ENCODE data around the gene LUZP1. TPM values are rescaled to one million over a fixed set of nuclear protein-coding genes. Genes with fewer than 3 reads are reported as not detected.

The LUZP1 gene
- total RNA-seq, 1 donor from 2014 or later, result 33.0 TPM

GRCh38 chr1:23133587-23133986 is 35.1 kb downstream of the LUZP1 start:
- Mint-ChIP-seq H3K27ac (no peak overlapping the region), H3K27me3 (no peaks in the 10 kb centered on the region), H3K4me3 (no peak overlapping the region), H3K4me1 (ENCODE audit: unreplicated experiment) (peaks cover 6% of the 10 kb centered on the region), H3K36me3 (peaks cover 16% of the 10 kb centered on the region), H3K9me3 (no peaks in the 10 kb centered on the region)
- DNase-seq (ENCODE audit: extremely low spot score, unreplicated experiment), result no peak
- no peak for TF ChIP-seq CTCF (conservative IDR thresholded peaks at IDR 0.05)

GRCh38 chr1:23132033-23132432 is 36.6 kb downstream of the LUZP1 start:
- Mint-ChIP-seq H3K4me1 (ENCODE audit: unreplicated experiment) (peaks cover 6% of the 10 kb centered on the region), H3K9me3 (no peaks in the 10 kb centered on the region), H3K27me3 (no peaks in the 10 kb centered on the region), H3K36me3 (peaks cover 12% of the 10 kb centered on the region), H3K4me3 (no peak overlapping the region), H3K27ac (no peak overlapping the region)
- no peak for DNase-seq (ENCODE audit: extremely low spot score, unreplicated experiment)
- TF ChIP-seq CTCF (conservative IDR thresholded peaks at IDR 0.05), result no peak

GRCh38 chr1:23129846-23130245 is 38.8 kb downstream of the LUZP1 start:
- H3K4me3 Mint-ChIP-seq, result no peak overlapping the region

GRCh38 chr1:23126801-23127200 is 41.9 kb downstream of the LUZP1 start:
- Mint-ChIP-seq H3K4me1 (ENCODE audit: unreplicated experiment) (peaks cover 36% of the 10 kb centered on the region), H3K27ac (peak overlapping the region; percentile 18), H3K9me3 (no peaks in the 10 kb centered on the region), H3K4me3 (no peak overlapping the region), H3K36me3 (peaks cover 12% of the 10 kb centered on the region), H3K27me3 (no peaks in the 10 kb centered on the region)
- DNase-seq (ENCODE audit: extremely low spot score, unreplicated experiment), result no peak
- TF ChIP-seq CTCF (conservative IDR thresholded peaks at IDR 0.05), result no peak

More at GRCh38 chr1:23129846-23130245, 38.8 kb downstream of the LUZP1 start:
- Mint-ChIP-seq H3K27me3 (no peaks in the 10 kb centered on the region), H3K36me3 (peaks cover 12% of the 10 kb centered on the region), H3K4me1 (ENCODE audit: unreplicated experiment) (peaks cover 13% of the 10 kb centered on the region), H3K27ac (no peak overlapping the region), H3K9me3 (no peaks in the 10 kb centered on the region)
- no peak for DNase-seq (ENCODE audit: extremely low spot score, unreplicated experiment)
- TF ChIP-seq CTCF (conservative IDR thresholded peaks at IDR 0.05), result no peak

- DNase-seq (ENCODE audit: extremely low spot score, unreplicated experiment), result no peak
- TF ChIP-seq CTCF (conservative IDR thresholded peaks at IDR 0.05), result no peak
- no peaks in the 10 kb centered on the region for H3K9me3 Mint-ChIP-seq
- peaks cover 10% of the 10 kb centered on the region for H3K36me3 Mint-ChIP-seq
- peak overlapping the region; percentile 18 for H3K27ac Mint-ChIP-seq
- H3K4me1 Mint-ChIP-seq (ENCODE audit: unreplicated experiment), result peaks cover 36% of the 10 kb centered on the region
- no peaks in the 10 kb centered on the region for H3K27me3 Mint-ChIP-seq
- H3K4me3 Mint-ChIP-seq, result no peak overlapping the region
Measured at GRCh38 chr1:23126200-23126599, 42.5 kb downstream of the LUZP1 start.

- Mint-ChIP-seq H3K9me3 (no peaks in the 10 kb centered on the region), H3K4me3 (no peak overlapping the region), H3K4me1 (ENCODE audit: unreplicated experiment) (peaks cover 36% of the 10 kb centered on the region), H3K27ac (no peak overlapping the region), H3K27me3 (no peaks in the 10 kb centered on the region), H3K36me3 (peaks cover 7% of the 10 kb centered on the region)
- no peak for TF ChIP-seq CTCF (conservative IDR thresholded peaks at IDR 0.05)
- DNase-seq (ENCODE audit: extremely low spot score, unreplicated experiment), result no peak
Measured at GRCh38 chr1:23125489-23125888, 43.2 kb downstream of the LUZP1 start.

Measured in type B pancreatic cell (in vitro differentiated cells).